ENCODE data around the gene IFT74. TPM values are rescaled to one million over a fixed set of nuclear protein-coding genes. Genes with fewer than 3 reads are reported as not detected.

IFT74 gene
- total RNA-seq, 1 donor from 2014 or later = 25.1 TPM

DNA sequence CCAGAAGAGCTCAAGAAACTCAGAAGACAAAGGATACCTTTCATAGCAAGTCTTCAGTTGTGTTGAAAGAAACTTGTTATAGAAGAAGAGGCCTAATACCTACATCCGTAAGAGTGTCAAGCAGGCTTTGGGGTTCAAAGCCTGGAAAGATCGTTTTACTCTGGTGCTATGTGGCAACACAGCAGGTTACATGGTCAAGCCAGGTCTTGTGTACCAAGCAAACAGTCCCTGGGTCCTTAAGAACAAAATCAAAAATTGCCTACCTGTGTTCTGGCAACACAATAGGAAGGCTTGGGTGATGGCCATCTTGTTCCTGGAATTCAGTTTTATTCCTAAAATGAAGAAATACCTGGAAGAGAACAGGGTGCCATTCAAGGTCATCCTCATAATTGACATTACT is 81.3 kb downstream of the IFT74 start:
- Mint-ChIP-seq H3K4me1 (ENCODE audit: low read depth) (no peaks in the 10 kb centered on the region), H3K27ac (no peak overlapping the region), H3K27me3 (no peaks in the 10 kb centered on the region), H3K36me3 (ENCODE audit: insufficient read depth) (peaks cover 4% of the 10 kb centered on the region), H3K4me3 (ENCODE audit: low read depth) (no peak overlapping the region), H3K9me3 (ENCODE audit: low read depth) (no peaks in the 10 kb centered on the region)
- TF ChIP-seq CTCF (IDR thresholded peaks at IDR 0.05; ENCODE audit: unreplicated experiment) = no peak
- no peak for DNase-seq (ENCODE audit: low spot score, unreplicated experiment)

DNA sequence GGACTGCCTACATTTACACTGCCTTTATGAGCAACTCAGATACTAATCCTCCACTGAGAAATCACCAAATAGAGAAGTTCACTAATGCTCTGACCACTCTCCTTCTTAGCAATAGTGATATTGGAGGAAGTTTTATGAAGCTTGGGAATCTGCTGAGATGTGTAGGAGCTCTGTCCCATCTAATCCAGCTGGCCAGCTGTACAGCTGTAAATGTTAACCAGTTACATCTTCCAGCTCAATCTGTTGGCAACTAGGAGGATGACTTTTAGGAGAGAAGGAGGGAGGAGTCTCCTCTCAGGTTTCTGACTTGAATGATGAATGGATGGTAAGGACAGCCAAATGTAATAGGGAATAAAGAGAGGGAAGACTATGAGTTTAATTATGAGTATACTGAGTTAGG is 85.5 kb downstream of the IFT74 start:
- Mint-ChIP-seq H3K36me3 (ENCODE audit: insufficient read depth) (peaks cover 2% of the 10 kb centered on the region), H3K27ac (no peak overlapping the region), H3K9me3 (ENCODE audit: low read depth) (no peaks in the 10 kb centered on the region), H3K4me1 (ENCODE audit: low read depth) (no peaks in the 10 kb centered on the region), H3K27me3 (no peaks in the 10 kb centered on the region), H3K4me3 (ENCODE audit: low read depth) (no peak overlapping the region)
- TF ChIP-seq CTCF (IDR thresholded peaks at IDR 0.05; ENCODE audit: unreplicated experiment) = no peak
- no peak for DNase-seq (ENCODE audit: low spot score, unreplicated experiment)

DNA sequence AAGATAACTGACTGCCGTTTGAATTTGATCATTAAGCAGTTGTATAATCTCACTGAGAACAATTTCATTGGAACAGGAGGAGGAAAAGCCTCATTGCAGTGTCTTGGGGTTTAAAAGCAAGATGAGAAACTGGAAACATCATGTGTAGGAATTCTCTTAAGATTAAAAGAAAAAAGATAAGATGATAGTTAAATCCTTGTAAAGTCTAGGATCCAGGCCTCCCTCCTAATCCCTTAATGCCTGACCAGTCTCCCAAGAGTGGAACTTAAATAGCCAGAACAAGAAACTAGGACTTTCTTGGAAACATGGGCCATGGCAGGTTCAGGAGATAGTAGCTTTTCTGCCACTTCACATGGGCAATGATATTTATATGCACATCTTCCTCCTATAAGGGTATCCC is 86.3 kb downstream of the IFT74 start:
- H3K9me3 Mint-ChIP-seq (ENCODE audit: low read depth) = no peaks in the 10 kb centered on the region
- peaks cover 2% of the 10 kb centered on the region for H3K36me3 Mint-ChIP-seq (ENCODE audit: insufficient read depth)
- no peaks in the 10 kb centered on the region for H3K4me1 Mint-ChIP-seq (ENCODE audit: low read depth)
- no peak overlapping the region for H3K4me3 Mint-ChIP-seq (ENCODE audit: low read depth)
- no peak overlapping the region for H3K27ac Mint-ChIP-seq
- no peak for TF ChIP-seq CTCF (IDR thresholded peaks at IDR 0.05; ENCODE audit: unreplicated experiment)
- no peak for DNase-seq (ENCODE audit: low spot score, unreplicated experiment)
- H3K27me3 Mint-ChIP-seq = no peaks in the 10 kb centered on the region

DNA sequence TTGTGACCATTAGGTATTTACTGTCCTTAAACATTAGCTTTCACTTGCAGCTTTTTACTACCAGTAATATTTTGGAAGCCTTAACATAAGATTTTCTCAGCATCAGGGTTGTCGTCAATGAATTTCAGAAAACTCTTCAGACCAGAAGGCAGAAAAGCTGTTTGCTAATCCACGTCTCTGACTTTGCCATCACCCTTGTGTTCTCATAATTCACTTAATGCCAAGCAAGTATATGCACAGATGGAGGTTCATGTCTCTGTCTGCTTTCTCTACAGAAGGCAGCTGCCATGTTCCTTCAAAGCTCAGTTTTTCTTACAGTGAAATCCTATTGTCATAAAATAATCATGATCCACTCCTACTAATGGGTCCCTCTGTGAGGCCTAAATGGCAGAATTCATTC is 87.0 kb downstream of the IFT74 start:
- no peaks in the 10 kb centered on the region for H3K27me3 Mint-ChIP-seq
- no peak for DNase-seq (ENCODE audit: low spot score, unreplicated experiment)
- H3K4me3 Mint-ChIP-seq (ENCODE audit: low read depth) = no peak overlapping the region
- no peaks in the 10 kb centered on the region for H3K4me1 Mint-ChIP-seq (ENCODE audit: low read depth)
- no peaks in the 10 kb centered on the region for H3K9me3 Mint-ChIP-seq (ENCODE audit: low read depth)
- TF ChIP-seq CTCF (IDR thresholded peaks at IDR 0.05; ENCODE audit: unreplicated experiment) = no peak
- no peaks in the 10 kb centered on the region for H3K36me3 Mint-ChIP-seq (ENCODE audit: insufficient read depth)
- H3K27ac Mint-ChIP-seq = no peak overlapping the region

GRCh38 chr9:27047136-27047535 is 90.9 kb downstream of the IFT74 start:
- H3K27me3 Mint-ChIP-seq = no peaks in the 10 kb centered on the region
- H3K36me3 Mint-ChIP-seq (ENCODE audit: insufficient read depth) = peaks cover 7% of the 10 kb centered on the region
- no peak for TF ChIP-seq CTCF (IDR thresholded peaks at IDR 0.05; ENCODE audit: unreplicated experiment)
- no peaks in the 10 kb centered on the region for H3K4me1 Mint-ChIP-seq (ENCODE audit: low read depth)
- no peak overlapping the region for H3K27ac Mint-ChIP-seq
- DNase-seq (ENCODE audit: low spot score, unreplicated experiment) = no peak
- H3K9me3 Mint-ChIP-seq (ENCODE audit: low read depth) = no peaks in the 10 kb centered on the region
- no peak overlapping the region for H3K4me3 Mint-ChIP-seq (ENCODE audit: low read depth)

Data from progenitor cell of endocrine pancreas (in vitro differentiated cells).